ENCODE results near the gene LIPI. TPM values are rescaled to one million over a fixed set of nuclear protein-coding genes. Genes with fewer than 3 reads are reported as not detected.
A peak's percentile ranks its signal among the peaks of the same experiment; 100 is the strongest.

Gene LIPI
- total and polyA plus RNA-seq, 2 experiments from 2014 or later = not detected

GRCh38 chr21:14115646-14116045 lies 95.1 kb downstream of the LIPI start:
- DNase-seq (ENCODE audit: low spot score) (no peak), ATAC-seq (no peak)
- Histone ChIP-seq H3K36me3 (ENCODE audit: insufficient read depth) (no peaks in the 10 kb centered on the region), H3K9me2 (ENCODE audit: insufficient read depth) (no peaks in the 10 kb centered on the region; the same call in none of the 2 replicates), H3K79me2 (replicated peaks; ENCODE audit: insufficient read depth) (no peaks in the 10 kb centered on the region), H3K4me3 (no peak overlapping the region), H3K27me3 (ENCODE audit: insufficient read depth) (no peaks in the 10 kb centered on the region), H3K4me2 (no peak overlapping the region), H4K20me1 (replicated peaks; ENCODE audit: insufficient read depth) (no peaks in the 10 kb centered on the region), H2AFZ (no peak overlapping the region), H3K4me1 (ENCODE audit: insufficient read depth) (peaks cover 11% of the 10 kb centered on the region; the same call in 1 of the 2 replicates), H3K27ac (ENCODE audit: low read depth) (no peak overlapping the region), H3F3A (replicated peaks; ENCODE audit: low read depth) (no peaks in the 10 kb centered on the region)
- H3K27me3 Mint-ChIP-seq (ENCODE audit: insufficient read depth, low read depth, poor library complexity) = peaks cover 2% of the 10 kb centered on the region
- no peaks in the 10 kb centered on the region for H3K36me3 Mint-ChIP-seq (ENCODE audit: low read depth)
- H3K9me3 Mint-ChIP-seq = peaks cover 7% of the 10 kb centered on the region; the same call in 2 of the 3 replicates
- H3K4me3 Mint-ChIP-seq = no peak overlapping the region
- no peak overlapping the region for H3K27ac Mint-ChIP-seq
- TF ChIP-seq EZH2phosphoT487 (IDR thresholded peaks at IDR 0.05; ENCODE audit: unreplicated experiment) = no peak
- TF ChIP-seq, protein P1, sequence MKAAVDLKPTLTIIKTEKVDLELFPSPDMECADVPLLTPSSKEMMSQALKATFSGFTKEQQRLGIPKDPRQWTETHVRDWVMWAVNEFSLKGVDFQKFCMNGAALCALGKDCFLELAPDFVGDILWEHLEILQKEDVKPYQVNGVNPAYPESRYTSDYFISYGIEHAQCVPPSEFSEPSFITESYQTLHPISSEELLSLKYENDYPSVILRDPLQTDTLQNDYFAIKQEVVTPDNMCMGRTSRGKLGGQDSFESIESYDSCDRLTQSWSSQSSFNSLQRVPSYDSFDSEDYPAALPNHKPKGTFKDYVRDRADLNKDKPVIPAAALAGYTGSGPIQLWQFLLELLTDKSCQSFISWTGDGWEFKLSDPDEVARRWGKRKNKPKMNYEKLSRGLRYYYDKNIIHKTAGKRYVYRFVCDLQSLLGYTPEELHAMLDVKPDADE (IDR thresholded peaks at IDR 0.05) = no peak
- TF ChIP-seq ZNF331 (CRISPR knock-in tag; IDR thresholded peaks at IDR 0.05; ENCODE audit: low read depth) = no peak
- TF ChIP-seq STAT1 (IDR thresholded peaks at IDR 0.05; ENCODE audit: unreplicated experiment) = no peak
- no peak for TF ChIP-seq EZH2 (IDR thresholded peaks at IDR 0.05; ENCODE audit: low read depth, unreplicated experiment)
- no peak for TF ChIP-seq ZNF114 (CRISPR knock-in tag; IDR thresholded peaks at IDR 0.05)
- H3K4me1 Mint-ChIP-seq = peaks cover 22% of the 10 kb centered on the region

- TF ChIP-seq STAT1 (IDR thresholded peaks at IDR 0.05; ENCODE audit: unreplicated experiment) (no peak), POLR2AphosphoS5 (IDR thresholded peaks at IDR 0.05; ENCODE audit: low read depth) (no peak), JUNB (IDR thresholded peaks at IDR 0.05; ENCODE audit: unreplicated experiment) (no peak), NANOG (IDR thresholded peaks at IDR 0.05; ENCODE audit: borderline replicate concordance) (no peak), ZNF331 (CRISPR knock-in tag; IDR thresholded peaks at IDR 0.05; ENCODE audit: low read depth) (no peak)
- TF ChIP-seq, protein P2, sequence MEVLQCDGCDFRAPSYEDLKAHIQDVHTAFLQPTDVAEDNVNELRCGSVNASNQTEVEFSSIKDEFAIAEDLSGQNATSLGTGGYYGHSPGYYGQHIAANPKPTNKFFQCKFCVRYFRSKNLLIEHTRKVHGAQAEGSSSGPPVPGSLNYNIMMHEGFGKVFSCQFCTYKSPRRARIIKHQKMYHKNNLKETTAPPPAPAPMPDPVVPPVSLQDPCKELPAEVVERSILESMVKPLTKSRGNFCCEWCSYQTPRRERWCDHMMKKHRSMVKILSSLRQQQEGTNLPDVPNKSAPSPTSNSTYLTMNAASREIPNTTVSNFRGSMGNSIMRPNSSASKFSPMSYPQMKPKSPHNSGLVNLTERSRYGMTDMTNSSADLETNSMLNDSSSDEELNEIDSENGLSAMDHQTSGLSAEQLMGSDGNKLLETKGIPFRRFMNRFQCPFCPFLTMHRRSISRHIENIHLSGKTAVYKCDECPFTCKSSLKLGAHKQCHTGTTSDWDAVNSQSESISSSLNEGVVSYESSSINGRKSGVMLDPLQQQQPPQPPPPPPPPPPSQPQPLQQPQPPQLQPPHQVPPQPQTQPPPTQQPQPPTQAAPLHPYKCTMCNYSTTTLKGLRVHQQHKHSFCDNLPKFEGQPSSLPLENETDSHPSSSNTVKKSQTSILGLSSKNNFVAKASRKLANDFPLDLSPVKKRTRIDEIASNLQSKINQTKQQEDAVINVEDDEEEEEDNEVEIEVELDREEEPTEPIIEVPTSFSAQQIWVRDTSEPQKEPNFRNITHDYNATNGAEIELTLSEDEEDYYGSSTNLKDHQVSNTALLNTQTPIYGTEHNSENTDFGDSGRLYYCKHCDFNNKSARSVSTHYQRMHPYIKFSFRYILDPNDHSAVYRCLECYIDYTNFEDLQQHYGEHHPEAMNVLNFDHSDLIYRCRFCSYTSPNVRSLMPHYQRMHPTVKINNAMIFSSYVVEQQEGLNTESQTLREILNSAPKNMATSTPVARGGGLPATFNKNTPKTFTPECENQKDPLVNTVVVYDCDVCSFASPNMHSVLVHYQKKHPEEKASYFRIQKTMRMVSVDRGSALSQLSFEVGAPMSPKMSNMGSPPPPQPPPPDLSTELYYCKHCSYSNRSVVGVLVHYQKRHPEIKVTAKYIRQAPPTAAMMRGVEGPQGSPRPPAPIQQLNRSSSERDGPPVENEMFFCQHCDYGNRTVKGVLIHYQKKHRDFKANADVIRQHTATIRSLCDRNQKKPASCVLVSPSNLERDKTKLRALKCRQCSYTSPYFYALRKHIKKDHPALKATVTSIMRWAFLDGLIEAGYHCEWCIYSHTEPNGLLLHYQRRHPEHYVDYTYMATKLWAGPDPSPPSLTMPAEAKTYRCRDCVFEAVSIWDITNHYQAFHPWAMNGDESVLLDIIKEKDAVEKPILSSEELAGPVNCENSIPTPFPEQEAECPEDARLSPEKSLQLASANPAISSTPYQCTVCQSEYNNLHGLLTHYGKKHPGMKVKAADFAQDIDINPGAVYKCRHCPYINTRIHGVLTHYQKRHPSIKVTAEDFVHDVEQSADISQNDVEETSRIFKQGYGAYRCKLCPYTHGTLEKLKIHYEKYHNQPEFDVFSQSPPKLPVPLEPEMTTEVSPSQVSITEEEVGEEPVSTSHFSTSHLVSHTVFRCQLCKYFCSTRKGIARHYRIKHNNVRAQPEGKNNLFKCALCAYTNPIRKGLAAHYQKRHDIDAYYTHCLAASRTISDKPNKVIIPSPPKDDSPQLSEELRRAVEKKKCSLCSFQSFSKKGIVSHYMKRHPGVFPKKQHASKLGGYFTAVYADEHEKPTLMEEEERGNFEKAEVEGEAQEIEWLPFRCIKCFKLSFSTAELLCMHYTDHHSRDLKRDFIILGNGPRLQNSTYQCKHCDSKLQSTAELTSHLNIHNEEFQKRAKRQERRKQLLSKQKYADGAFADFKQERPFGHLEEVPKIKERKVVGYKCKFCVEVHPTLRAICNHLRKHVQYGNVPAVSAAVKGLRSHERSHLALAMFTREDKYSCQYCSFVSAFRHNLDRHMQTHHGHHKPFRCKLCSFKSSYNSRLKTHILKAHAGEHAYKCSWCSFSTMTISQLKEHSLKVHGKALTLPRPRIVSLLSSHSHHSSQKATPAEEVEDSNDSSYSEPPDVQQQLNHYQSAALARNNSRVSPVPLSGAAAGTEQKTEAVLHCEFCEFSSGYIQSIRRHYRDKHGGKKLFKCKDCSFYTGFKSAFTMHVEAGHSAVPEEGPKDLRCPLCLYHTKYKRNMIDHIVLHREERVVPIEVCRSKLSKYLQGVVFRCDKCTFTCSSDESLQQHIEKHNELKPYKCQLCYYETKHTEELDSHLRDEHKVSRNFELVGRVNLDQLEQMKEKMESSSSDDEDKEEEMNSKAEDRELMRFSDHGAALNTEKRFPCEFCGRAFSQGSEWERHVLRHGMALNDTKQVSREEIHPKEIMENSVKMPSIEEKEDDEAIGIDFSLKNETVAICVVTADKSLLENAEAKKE (CRISPR knock-in tag; IDR thresholded peaks at IDR 0.05) = no peak
- TF ChIP-seq, protein P3, sequence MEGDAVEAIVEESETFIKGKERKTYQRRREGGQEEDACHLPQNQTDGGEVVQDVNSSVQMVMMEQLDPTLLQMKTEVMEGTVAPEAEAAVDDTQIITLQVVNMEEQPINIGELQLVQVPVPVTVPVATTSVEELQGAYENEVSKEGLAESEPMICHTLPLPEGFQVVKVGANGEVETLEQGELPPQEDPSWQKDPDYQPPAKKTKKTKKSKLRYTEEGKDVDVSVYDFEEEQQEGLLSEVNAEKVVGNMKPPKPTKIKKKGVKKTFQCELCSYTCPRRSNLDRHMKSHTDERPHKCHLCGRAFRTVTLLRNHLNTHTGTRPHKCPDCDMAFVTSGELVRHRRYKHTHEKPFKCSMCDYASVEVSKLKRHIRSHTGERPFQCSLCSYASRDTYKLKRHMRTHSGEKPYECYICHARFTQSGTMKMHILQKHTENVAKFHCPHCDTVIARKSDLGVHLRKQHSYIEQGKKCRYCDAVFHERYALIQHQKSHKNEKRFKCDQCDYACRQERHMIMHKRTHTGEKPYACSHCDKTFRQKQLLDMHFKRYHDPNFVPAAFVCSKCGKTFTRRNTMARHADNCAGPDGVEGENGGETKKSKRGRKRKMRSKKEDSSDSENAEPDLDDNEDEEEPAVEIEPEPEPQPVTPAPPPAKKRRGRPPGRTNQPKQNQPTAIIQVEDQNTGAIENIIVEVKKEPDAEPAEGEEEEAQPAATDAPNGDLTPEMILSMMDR (conservative IDR thresholded peaks at IDR 0.05; ENCODE audit: low read depth in 2 of 2) = no peak
- Mint-ChIP-seq H3K4me3 (peak overlapping the region; percentile 8; the same call in 1 of the 3 replicates), H3K27ac (peak overlapping the region; percentile 80; the same call in 1 of the 2 replicates), H3K27me3 (ENCODE audit: insufficient read depth, low read depth, poor library complexity) (peaks cover 2% of the 10 kb centered on the region), H3K9me3 (peaks cover 7% of the 10 kb centered on the region; the same call in 2 of the 3 replicates), H3K36me3 (ENCODE audit: low read depth) (no peaks in the 10 kb centered on the region), H3K4me1 (peaks cover 19% of the 10 kb centered on the region)
- H3K36me3 ChIP-seq (ENCODE audit: insufficient read depth) = no peaks in the 10 kb centered on the region
- ATAC-seq (peak; percentile 76), DNase-seq (ENCODE audit: low spot score) (peak; percentile 89)
- H2AFZ ChIP-seq = peak overlapping the region; percentile 29; the same call in 1 of the 2 replicates
- peak overlapping the region; percentile 2 for H3K4me2 ChIP-seq
- no peaks in the 10 kb centered on the region for H3K79me2 ChIP-seq (replicated peaks; ENCODE audit: insufficient read depth)
- H3K4me1 ChIP-seq (ENCODE audit: insufficient read depth) = peaks cover 11% of the 10 kb centered on the region; the same call in 1 of the 2 replicates
- no peak overlapping the region for H3K27ac ChIP-seq (ENCODE audit: low read depth)
- H3F3A ChIP-seq (replicated peaks; ENCODE audit: low read depth) = no peaks in the 10 kb centered on the region
- H3K4me3 ChIP-seq = no peak overlapping the region
- H3K27me3 ChIP-seq (ENCODE audit: insufficient read depth) = no peaks in the 10 kb centered on the region
- H3K9me2 ChIP-seq (ENCODE audit: insufficient read depth) = no peaks in the 10 kb centered on the region; the same call in none of the 2 replicates
- H4K20me1 ChIP-seq (replicated peaks; ENCODE audit: insufficient read depth) = no peaks in the 10 kb centered on the region
Measured at GRCh38 chr21:14114251-14114650, 96.5 kb downstream of the LIPI start.

Measured in GM23338 (cell line).